HEK293 (cell line): Measurements from ENCODE around the gene MLLT3.

Experiments
- ZBTB44 ChIP-seq: fragments of 450-650 bp; IDR thresholded peaks from 2 replicates; pipeline ENCODE4 v1.5.1; 2018; ENCODE audit warnings: missing biosample characterization, mild to moderate bottlenecking, missing genetic modification characterization
- ZNF274 ChIP-seq, 2 experiments: fragments of 200-500 bp in 1 of 2; fragments of 450-650 bp in 1 of 2; sonication (Bioruptor generic) in 1 of 2; formaldehyde crosslinking in 1 of 2; IDR thresholded peaks; 2 replicates each; pipeline versions ENCODE4 v1.5.1 to v1.6.1; 2014 to 2016; ENCODE audit warnings: borderline replicate concordance in 1 of 2, inconsistent platforms in 1 of 2, low read length in 1 of 2, missing biosample characterization in 1 of 2, missing genetic modification characterization in 1 of 2
- ZNF335 ChIP-seq: fragments of 450-650 bp; formaldehyde crosslinking; conservative IDR thresholded peaks from 2 replicates; pipeline ENCODE4 v1.5.1; 2016; ENCODE audit warnings: missing biosample characterization, missing genetic modification characterization
- TF ChIP-seq, protein P1 (sequence below): fragments of 450-650 bp; formaldehyde crosslinking; IDR thresholded peaks from 2 replicates; pipeline ENCODE4 v1.5.1; 2016; ENCODE audit warnings: missing biosample characterization, missing genetic modification characterization
- TF ChIP-seq, protein P2 (sequence below): fragments of 450-650 bp; formaldehyde crosslinking; IDR thresholded peaks from 2 replicates; pipeline ENCODE4 v1.5.1; 2016; ENCODE audit warnings: missing biosample characterization, missing genetic modification characterization

- TF ChIP-seq ZBTB44: no peak
- no peak for TF ChIP-seq ZNF335 (tag by site-specific recombination)
- no peak for TF ChIP-seq ZNF274 (IDR thresholded peaks at IDR 0.05; ENCODE audit: low read length)
- TF ChIP-seq ZNF274 (tag by site-specific recombination; IDR thresholded peaks at IDR 0.05; ENCODE audit: borderline replicate concordance): no peak
- TF ChIP-seq, protein P1, sequence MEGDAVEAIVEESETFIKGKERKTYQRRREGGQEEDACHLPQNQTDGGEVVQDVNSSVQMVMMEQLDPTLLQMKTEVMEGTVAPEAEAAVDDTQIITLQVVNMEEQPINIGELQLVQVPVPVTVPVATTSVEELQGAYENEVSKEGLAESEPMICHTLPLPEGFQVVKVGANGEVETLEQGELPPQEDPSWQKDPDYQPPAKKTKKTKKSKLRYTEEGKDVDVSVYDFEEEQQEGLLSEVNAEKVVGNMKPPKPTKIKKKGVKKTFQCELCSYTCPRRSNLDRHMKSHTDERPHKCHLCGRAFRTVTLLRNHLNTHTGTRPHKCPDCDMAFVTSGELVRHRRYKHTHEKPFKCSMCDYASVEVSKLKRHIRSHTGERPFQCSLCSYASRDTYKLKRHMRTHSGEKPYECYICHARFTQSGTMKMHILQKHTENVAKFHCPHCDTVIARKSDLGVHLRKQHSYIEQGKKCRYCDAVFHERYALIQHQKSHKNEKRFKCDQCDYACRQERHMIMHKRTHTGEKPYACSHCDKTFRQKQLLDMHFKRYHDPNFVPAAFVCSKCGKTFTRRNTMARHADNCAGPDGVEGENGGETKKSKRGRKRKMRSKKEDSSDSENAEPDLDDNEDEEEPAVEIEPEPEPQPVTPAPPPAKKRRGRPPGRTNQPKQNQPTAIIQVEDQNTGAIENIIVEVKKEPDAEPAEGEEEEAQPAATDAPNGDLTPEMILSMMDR (tag by site-specific recombination): no peak
- TF ChIP-seq, protein P2, sequence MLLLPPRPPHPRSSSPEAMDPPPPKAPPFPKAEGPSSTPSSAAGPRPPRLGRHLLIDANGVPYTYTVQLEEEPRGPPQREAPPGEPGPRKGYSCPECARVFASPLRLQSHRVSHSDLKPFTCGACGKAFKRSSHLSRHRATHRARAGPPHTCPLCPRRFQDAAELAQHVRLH (tag by site-specific recombination): no peak
These were observed 70.5 kb downstream of the MLLT3 start for GRCh38 chr9:20551835-20552234.
